ENCODE measurements around the gene COMMD1.

- TF ChIP-seq POLR2AphosphoS5 (IDR thresholded peaks at IDR 0.05), result peak; percentile 83 to 91 (median 89)
- TF ChIP-seq, protein P1, sequence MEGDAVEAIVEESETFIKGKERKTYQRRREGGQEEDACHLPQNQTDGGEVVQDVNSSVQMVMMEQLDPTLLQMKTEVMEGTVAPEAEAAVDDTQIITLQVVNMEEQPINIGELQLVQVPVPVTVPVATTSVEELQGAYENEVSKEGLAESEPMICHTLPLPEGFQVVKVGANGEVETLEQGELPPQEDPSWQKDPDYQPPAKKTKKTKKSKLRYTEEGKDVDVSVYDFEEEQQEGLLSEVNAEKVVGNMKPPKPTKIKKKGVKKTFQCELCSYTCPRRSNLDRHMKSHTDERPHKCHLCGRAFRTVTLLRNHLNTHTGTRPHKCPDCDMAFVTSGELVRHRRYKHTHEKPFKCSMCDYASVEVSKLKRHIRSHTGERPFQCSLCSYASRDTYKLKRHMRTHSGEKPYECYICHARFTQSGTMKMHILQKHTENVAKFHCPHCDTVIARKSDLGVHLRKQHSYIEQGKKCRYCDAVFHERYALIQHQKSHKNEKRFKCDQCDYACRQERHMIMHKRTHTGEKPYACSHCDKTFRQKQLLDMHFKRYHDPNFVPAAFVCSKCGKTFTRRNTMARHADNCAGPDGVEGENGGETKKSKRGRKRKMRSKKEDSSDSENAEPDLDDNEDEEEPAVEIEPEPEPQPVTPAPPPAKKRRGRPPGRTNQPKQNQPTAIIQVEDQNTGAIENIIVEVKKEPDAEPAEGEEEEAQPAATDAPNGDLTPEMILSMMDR (IDR thresholded peaks at IDR 0.05 in 8 of 11, conservative IDR thresholded peaks at IDR 0.05 in 3 of 11), result no peak
Measured at GRCh38 chr2:61905372-61906185, at the start of gene COMMD1.
